ENCODE data around the gene GSDMA. TPM values are rescaled to one million over a fixed set of nuclear protein-coding genes. Genes with fewer than 3 reads are reported as not detected.

Gene GSDMA
- total RNA-seq, 5 donors from 2014 or later (not counting 1 experiment from before 2014, with no cell fraction given) = 0.86 to 7.6 (median 3.4) TPM

- H3K36me3 Mint-ChIP-seq = peaks cover 27% of the 10 kb centered on the region
- H3K36me3 ChIP-seq (ENCODE audit: control insufficient read depth in 2 of 2, extremely low read depth in 1 of 2, insufficient read depth in 1 of 2, low read length in 1 of 2) = peaks cover 16 to 66% of the 10 kb centered on the region in 2 donors
Observed at GRCh38 chr17:40022961-40023541, 60.2 kb downstream of the GSDMA start.

DNA sequence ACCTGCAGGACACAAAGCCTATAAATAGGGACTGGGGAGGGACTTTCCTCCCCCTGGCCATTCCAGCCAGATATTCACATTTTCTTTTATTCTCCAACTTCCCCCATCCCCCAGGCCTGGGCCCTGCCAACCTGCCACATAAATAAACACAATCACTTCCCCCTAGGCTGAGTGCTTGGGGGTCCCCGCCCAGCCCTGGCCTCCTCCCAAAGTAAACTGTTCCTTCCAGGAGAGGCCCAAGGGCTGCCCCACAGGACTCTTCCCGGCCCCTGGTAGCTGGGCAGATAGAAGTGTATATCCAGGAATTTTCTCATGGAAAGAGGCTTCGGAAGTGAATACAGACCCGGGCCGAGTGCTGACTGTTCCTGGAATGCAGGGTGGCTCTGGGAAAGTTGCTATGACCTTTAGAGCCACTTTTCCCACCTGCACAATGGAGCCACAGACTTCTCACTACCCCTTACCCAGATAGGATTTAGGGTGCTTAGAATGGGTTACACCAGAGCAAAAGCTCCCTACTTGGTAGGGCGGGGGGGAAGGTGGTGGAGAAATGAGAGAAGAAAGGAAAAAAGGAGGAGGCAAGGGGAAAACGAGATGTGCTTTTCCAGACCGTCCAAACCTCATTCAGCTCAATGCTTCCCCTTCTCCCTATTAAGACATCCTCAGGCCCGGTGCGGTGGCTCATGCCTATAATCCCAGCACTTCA, 60.9 kb downstream of the GSDMA start:
- ChIA-PET POLR2A (no interaction called here), CTCF (no interaction called here)
- H3K4me1 ChIP-seq (ENCODE audit: control insufficient read depth in 1 of 2, extremely low read depth in 1 of 2, insufficient read depth in 2 of 2, low read length in 2 of 2) = peaks cover 0 to 27% of the 10 kb centered on the region in 2 experiments
- no peak for ATAC-seq (replicated peaks in 1 of 4)
- no peaks in the 10 kb centered on the region for H3K9me3 Mint-ChIP-seq
- H3K36me3 Mint-ChIP-seq = peaks cover 30% of the 10 kb centered on the region
- H3K27me3 ChIP-seq (replicated peaks in 1 of 2; ENCODE audit: control insufficient read depth in 2 of 2, extremely low read depth in 1 of 2, insufficient read depth in 2 of 2, low read length in 1 of 2) = no peaks in the 10 kb centered on the region
- H3K36me3 ChIP-seq (ENCODE audit: control insufficient read depth in 2 of 2, extremely low read depth in 1 of 2, insufficient read depth in 1 of 2, low read length in 1 of 2) = peaks cover 16 to 70% of the 10 kb centered on the region in 2 donors
- H3K4me3 Mint-ChIP-seq = no peak overlapping the region
- H3K27ac Mint-ChIP-seq = no peak overlapping the region
- no peaks in the 10 kb centered on the region for H3K9me3 ChIP-seq
- no peak for DNase-seq
- 100% methylated on average over 2 of the region's 10 CpGs for WGBS (ENCODE audit: insufficient coverage)
- no peak overlapping the region for H3K4me3 ChIP-seq (ENCODE audit: control insufficient read depth in 1 of 2, extremely low read depth in 1 of 2, low read length in 1 of 2)
- H3K27ac ChIP-seq (ENCODE audit: low read length) = no peak overlapping the region
- H3K4me1 Mint-ChIP-seq = peaks cover 18 to 21% (median 21%) of the 10 kb centered on the region in 3 donors
- no peaks in the 10 kb centered on the region for H3K27me3 Mint-ChIP-seq

More at GRCh38 chr17:40022961-40023541, 60.2 kb downstream of the GSDMA start:
- Histone ChIP-seq H3K9me3 (no peaks in the 10 kb centered on the region), H3K4me3 (ENCODE audit: control insufficient read depth in 1 of 2, extremely low read depth in 1 of 2, low read length in 1 of 2) (no peak overlapping the region), H3K27me3 (replicated peaks in 1 of 2; ENCODE audit: control insufficient read depth in 2 of 2, extremely low read depth in 1 of 2, insufficient read depth in 2 of 2, low read length in 1 of 2) (no peaks in the 10 kb centered on the region), H3K27ac (ENCODE audit: low read length) (no peak overlapping the region), H3K4me1 (ENCODE audit: control insufficient read depth in 1 of 2, extremely low read depth in 1 of 2, insufficient read depth in 2 of 2, low read length in 2 of 2) (peaks cover 0 to 27% of the 10 kb centered on the region in 2 experiments)
- ATAC-seq (replicated peaks in 1 of 4) (no peak), DNase-seq (no peak)
- no peaks in the 10 kb centered on the region for H3K9me3 Mint-ChIP-seq
- no peak overlapping the region for H3K4me3 Mint-ChIP-seq
- no peaks in the 10 kb centered on the region for H3K27me3 Mint-ChIP-seq
- ChIA-PET CTCF (interaction anchor here in 1 of 2 donors (0.6 kb wide), 1 partner anchor 378 kb away, joined by 3 read pairs; no protein-coding TSS in a partner anchor), POLR2A (no interaction called here)
- WGBS (ENCODE audit: insufficient coverage) = 98% methylated on average over 14 of the region's 19 CpGs
- H3K27ac Mint-ChIP-seq = no peak overlapping the region
- peaks cover 18 to 21% (median 21%) of the 10 kb centered on the region in 3 donors for H3K4me1 Mint-ChIP-seq

DNA sequence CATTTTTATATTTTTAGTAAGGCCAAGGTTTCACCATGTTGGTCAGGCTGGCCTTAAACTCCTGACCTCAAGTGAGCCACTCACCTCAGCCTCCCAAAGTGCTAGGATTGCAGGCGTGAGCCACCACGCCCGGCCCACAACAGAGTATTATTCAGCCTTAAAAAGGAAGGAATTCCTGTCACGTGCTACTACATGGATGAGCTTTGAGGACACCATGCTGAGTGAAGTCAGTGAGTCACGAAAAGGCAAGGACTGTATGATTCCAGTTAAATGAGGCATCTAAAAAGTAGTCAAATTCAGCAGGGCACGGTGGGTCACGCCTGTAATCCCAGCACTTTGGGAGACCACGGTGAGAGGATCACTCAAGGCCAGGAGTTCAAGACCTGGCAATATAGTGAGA, 62.1 kb downstream of the GSDMA start:
- peaks cover 0 to 27% of the 10 kb centered on the region in 2 experiments for H3K4me1 ChIP-seq (ENCODE audit: control insufficient read depth in 1 of 2, extremely low read depth in 1 of 2, insufficient read depth in 2 of 2, low read length in 2 of 2)
- Mint-ChIP-seq H3K36me3 (peaks cover 37% of the 10 kb centered on the region), H3K4me3 (peak overlapping the region in 1 of 3 donors; percentile 57), H3K27me3 (no peaks in the 10 kb centered on the region), H3K27ac (peak overlapping the region in 1 of 2 donors; percentile 45), H3K4me1 (peaks cover 18 to 21% (median 21%) of the 10 kb centered on the region in 3 donors), H3K9me3 (no peaks in the 10 kb centered on the region)
- no peak for ATAC-seq (replicated peaks in 1 of 4)
- H3K9me3 ChIP-seq = no peaks in the 10 kb centered on the region
- no peak for DNase-seq
- POLR2A ChIA-PET = no interaction called here
- no peaks in the 10 kb centered on the region for H3K27me3 ChIP-seq (replicated peaks in 1 of 2; ENCODE audit: control insufficient read depth in 2 of 2, extremely low read depth in 1 of 2, insufficient read depth in 2 of 2, low read length in 1 of 2)
- CTCF ChIA-PET = no interaction called here
- WGBS (ENCODE audit: insufficient coverage) = 96% methylated on average over 8 of the region's 8 CpGs
- H3K36me3 ChIP-seq (ENCODE audit: control insufficient read depth in 2 of 2, extremely low read depth in 1 of 2, insufficient read depth in 1 of 2, low read length in 1 of 2) = peaks cover 26 to 73% of the 10 kb centered on the region in 2 donors
- H3K27ac ChIP-seq (ENCODE audit: low read length) = no peak overlapping the region
- no peak overlapping the region for H3K4me3 ChIP-seq (ENCODE audit: control insufficient read depth in 1 of 2, extremely low read depth in 1 of 2, low read length in 1 of 2)

DNA sequence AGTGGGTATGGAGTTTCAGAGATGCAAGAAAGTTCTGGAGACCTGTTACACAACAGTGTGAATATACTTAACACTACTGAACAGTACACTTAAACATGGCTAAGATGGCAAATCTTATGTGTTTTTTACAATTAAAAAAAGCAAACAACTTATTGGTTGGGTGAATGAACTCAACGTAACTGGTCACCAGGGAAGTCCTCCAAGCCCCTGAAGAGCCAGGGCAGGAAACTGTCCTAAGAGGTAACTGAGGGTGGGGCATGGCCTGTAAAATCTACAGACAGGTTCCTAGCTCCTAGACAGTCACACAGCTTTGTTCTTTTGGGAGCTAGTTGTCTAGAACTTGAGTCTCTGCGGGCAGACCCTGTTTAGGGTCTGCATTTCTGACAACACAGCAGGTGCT, 62.8 kb downstream of the GSDMA start:
- peak overlapping the region; percentile 45 to 58 for H3K27ac Mint-ChIP-seq
- peak in 2 of 4 experiments; percentile 4 to 13 for ATAC-seq (replicated peaks in 1 of 4)
- CTCF ChIA-PET = interaction anchor here (0.7 to 1.3 kb wide), 3 partner anchors 9 to 55 kb away, joined by 3 to 5 read pairs (median 3); no protein-coding TSS in a partner anchor
- WGBS (ENCODE audit: insufficient coverage) = 67% methylated on average over 2 of the region's 2 CpGs
- H3K4me3 ChIP-seq (ENCODE audit: control insufficient read depth in 1 of 2, extremely low read depth in 1 of 2, low read length in 1 of 2) = no peak overlapping the region
- peaks cover 0 to 27% of the 10 kb centered on the region in 2 experiments for H3K4me1 ChIP-seq (ENCODE audit: control insufficient read depth in 1 of 2, extremely low read depth in 1 of 2, insufficient read depth in 2 of 2, low read length in 2 of 2)
- H3K4me3 Mint-ChIP-seq = peak overlapping the region in 2 of 3 donors; percentile 28 to 57
- no peaks in the 10 kb centered on the region for H3K27me3 Mint-ChIP-seq
- no peak for DNase-seq
- peaks cover 37% of the 10 kb centered on the region for H3K36me3 Mint-ChIP-seq
- no peaks in the 10 kb centered on the region for H3K27me3 ChIP-seq (replicated peaks in 1 of 2; ENCODE audit: control insufficient read depth in 2 of 2, extremely low read depth in 1 of 2, insufficient read depth in 2 of 2, low read length in 1 of 2)
- POLR2A ChIA-PET = interaction anchor here in 1 of 2 donors (0.5 kb wide), 1 partner anchor 14 kb away, joined by 5 read pairs; no protein-coding TSS in a partner anchor
- peaks cover 29 to 72% of the 10 kb centered on the region in 2 donors for H3K36me3 ChIP-seq (ENCODE audit: control insufficient read depth in 2 of 2, extremely low read depth in 1 of 2, insufficient read depth in 1 of 2, low read length in 1 of 2)
- no peak overlapping the region for H3K27ac ChIP-seq (ENCODE audit: low read length)
- H3K9me3 ChIP-seq = no peaks in the 10 kb centered on the region
- peaks cover 18 to 21% (median 21%) of the 10 kb centered on the region in 3 donors for H3K4me1 Mint-ChIP-seq
- no peaks in the 10 kb centered on the region for H3K9me3 Mint-ChIP-seq

DNA sequence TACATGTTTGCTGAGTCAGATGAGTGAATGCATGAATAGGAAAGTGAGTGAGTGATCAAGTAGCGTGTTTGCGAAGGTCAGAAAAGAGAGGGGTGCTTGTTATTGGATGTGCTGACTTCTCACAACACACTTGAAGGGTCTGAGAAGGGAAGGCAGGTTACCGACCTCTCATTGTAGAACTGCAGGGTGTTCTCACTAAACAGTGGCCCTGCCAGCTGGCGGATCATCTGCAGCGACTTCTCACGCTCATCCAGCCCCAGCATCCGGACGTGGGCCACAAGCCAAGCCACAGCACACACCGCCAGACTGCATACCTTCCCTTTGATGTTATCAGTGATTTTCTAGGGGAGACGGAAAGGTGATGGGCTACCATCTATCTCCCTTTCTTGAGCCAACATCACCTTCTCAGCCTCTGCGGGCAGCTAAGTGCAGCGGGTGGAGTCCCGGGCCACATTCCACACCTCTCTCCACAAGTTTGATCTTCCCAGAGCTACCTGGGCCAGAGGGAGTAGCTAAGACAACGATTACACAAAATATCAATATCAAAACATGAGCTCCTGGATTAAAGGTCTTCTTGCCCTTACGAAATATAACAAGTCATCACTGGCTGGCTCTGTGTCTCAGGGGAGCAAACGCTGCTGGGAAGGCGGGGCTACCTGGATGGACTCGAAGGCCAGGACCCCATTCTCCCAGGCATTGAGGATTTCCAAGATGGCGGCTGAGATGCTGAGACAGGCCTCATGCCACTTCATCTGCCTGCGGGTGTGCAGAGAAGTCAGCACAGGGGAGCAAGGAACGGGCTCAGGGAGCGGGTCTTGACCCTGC, 63.4 kb downstream of the GSDMA start:
- DNase-seq = peak in 34 of 35 experiments; percentile 11 to 68 (median 38)
- peak; percentile 62 to 81 (median 75) for ATAC-seq (replicated peaks in 1 of 4)
- 79% methylated on average over 13 of the region's 22 CpGs for WGBS (ENCODE audit: insufficient coverage)
- POLR2A ChIA-PET = interaction anchor here in 1 of 2 donors (0.6 kb wide), 1 partner anchor 157 kb away, joined by 4 read pairs; no protein-coding TSS in a partner anchor
- Histone ChIP-seq H3K27me3 (replicated peaks in 1 of 2; ENCODE audit: control insufficient read depth in 2 of 2, extremely low read depth in 1 of 2, insufficient read depth in 2 of 2, low read length in 1 of 2) (no peaks in the 10 kb centered on the region), H3K27ac (ENCODE audit: low read length) (no peak overlapping the region), H3K9me3 (no peaks in the 10 kb centered on the region), H3K36me3 (ENCODE audit: control insufficient read depth in 2 of 2, extremely low read depth in 1 of 2, insufficient read depth in 1 of 2, low read length in 1 of 2) (peaks cover 32 to 77% of the 10 kb centered on the region in 2 donors), H3K4me1 (ENCODE audit: control insufficient read depth in 1 of 2, extremely low read depth in 1 of 2, insufficient read depth in 2 of 2, low read length in 2 of 2) (peaks cover 0 to 27% of the 10 kb centered on the region in 2 experiments), H3K4me3 (ENCODE audit: control insufficient read depth in 1 of 2, extremely low read depth in 1 of 2, low read length in 1 of 2) (no peak overlapping the region)
- no peaks in the 10 kb centered on the region for H3K27me3 Mint-ChIP-seq
- peak overlapping the region; percentile 45 for H3K27ac Mint-ChIP-seq
- peaks cover 18 to 21% (median 21%) of the 10 kb centered on the region in 3 donors for H3K4me1 Mint-ChIP-seq
- H3K9me3 Mint-ChIP-seq = no peaks in the 10 kb centered on the region
- H3K4me3 Mint-ChIP-seq = peak overlapping the region in 2 of 3 donors; percentile 28 to 57
- CTCF ChIA-PET = interaction anchor here (0.7 to 2.0 kb wide), 6 partner anchors 10 to 142 kb away, joined by 3 to 5 read pairs (median 3); partner anchors contain the start of gene CSF3 (in 1 of the 2)
- peaks cover 37% of the 10 kb centered on the region for H3K36me3 Mint-ChIP-seq

Measured in T-cell (primary cell).